CD8-positive, alpha-beta memory T cell (primary cell): ENCODE results near the gene SEPSECS. TPM values are rescaled to one million over a fixed set of nuclear protein-coding genes. Genes with fewer than 3 reads are reported as not detected.
"Not testable (repeated sequence)": the region's sequence is repeated elsewhere in the genome, so short reads cannot be mapped to it uniquely, and the experiment has no call there.

ENCODE experiments used
- CTCF ChIA-PET: fragments of 350-600 bp; sonication (Branson Sonifier 250); formaldehyde crosslinking; loops from one replicate; lab custom pipeline; 2021; ENCODE audit warnings: antibody characterized with exemption; lab: Charles Lee
- POLR2A ChIA-PET: fragments of 350-600 bp; sonication (Branson Sonifier 250); formaldehyde crosslinking; loops from one replicate; lab custom pipeline; 2021; ENCODE audit warnings: antibody characterized with exemption; lab: Charles Lee
- DNase-seq, 5 donors: peaks; one replicate each; pipeline versions ENCODE4 v3.0.0 to v3.0.0-alpha.2; 2020 to 2022; ENCODE audit warnings: mixed read lengths in 1 of 5
- H3K27ac ChIP-seq: one replicate; pipeline ENCODE4 v1.7.0; 2013; ENCODE audit warnings: low read depth, mild to moderate bottlenecking, low read length, moderate library complexity
- H3K27me3 ChIP-seq: 2 replicates; pipeline ENCODE4 v1.7.0; 2013; ENCODE audit warnings: low read length, mild to moderate bottlenecking; ENCODE audit not compliant: insufficient read depth, poor library complexity, severe bottlenecking
- H3K36me3 ChIP-seq: 2 replicates; pipeline ENCODE4 v1.7.0; 2013; ENCODE audit warnings: mild to moderate bottlenecking, low read length, moderate library complexity; ENCODE audit not compliant: insufficient read depth
- H3K4me1 ChIP-seq: 2 replicates; pipeline ENCODE4 v1.7.0; 2013; ENCODE audit warnings: mild to moderate bottlenecking, low read length, moderate library complexity; ENCODE audit not compliant: insufficient read depth
- H3K4me3 ChIP-seq: 2 replicates; pipeline ENCODE4 v1.7.0; 2013; ENCODE audit warnings: mild to moderate bottlenecking, low read length
- H3K9me3 ChIP-seq: 2 replicates; pipeline ENCODE4 v1.7.0; 2013; ENCODE audit warnings: mild to moderate bottlenecking, low read length
- H3K27ac Mint-ChIP-seq, 8 donors: one replicate each; pipeline ENCODE4 v1.8.0; 2020 to 2021; ENCODE audit warnings: mixed read lengths in 8 of 8, mild to moderate bottlenecking in 6 of 8, inconsistent platforms in 3 of 8, moderate library complexity in 3 of 8
- H3K27me3 Mint-ChIP-seq, 2 donors: one replicate each; pipeline ENCODE4 v1.8.0; 2020 to 2021; ENCODE audit warnings: mixed read lengths in 2 of 2, mild to moderate bottlenecking in 1 of 2, moderate library complexity in 1 of 2
- H3K36me3 Mint-ChIP-seq, 3 donors: one replicate each; pipeline ENCODE4 v1.8.0; 2020 to 2021; ENCODE audit warnings: mixed read lengths in 3 of 3, inconsistent platforms in 1 of 3, mild to moderate bottlenecking in 1 of 3
- H3K4me1 Mint-ChIP-seq, 3 donors: one replicate each; pipeline ENCODE4 v1.8.0; 2020 to 2021; ENCODE audit warnings: mixed read lengths in 3 of 3, inconsistent platforms in 1 of 3, mild to moderate bottlenecking in 1 of 3
- H3K4me3 Mint-ChIP-seq, 7 donors: one replicate each; pipeline ENCODE4 v1.8.0; 2020 to 2021; ENCODE audit warnings: mixed read lengths in 7 of 7, mild to moderate bottlenecking in 6 of 7, moderate library complexity in 4 of 7, inconsistent platforms in 2 of 7
- H3K9me3 Mint-ChIP-seq, 5 donors: one replicate each; pipeline ENCODE4 v1.8.0; 2020 to 2022; ENCODE audit warnings: mixed read lengths in 5 of 5, mild to moderate bottlenecking in 3 of 5, moderate library complexity in 2 of 5, inconsistent platforms in 1 of 5
- polyA plus RNA-seq: library from polyadenylated mRNA; unstranded; fragments of 300-500 nt; fragmentation: Illumina TruSeq; gene quantifications from one replicate; pipeline ENCODE4 v1.2.3, GENCODE V29; 2021
- total RNA-seq, 2 experiments: library from RNA; stranded (reverse); gene quantifications; one replicate each; pipeline ENCODE4 v1.2.3, GENCODE V29; 2021

The SEPSECS gene
- total and polyA plus RNA-seq, 3 experiments from 2014 or later: 3.1 to 10.0 (median 8.6) TPM

DNA sequence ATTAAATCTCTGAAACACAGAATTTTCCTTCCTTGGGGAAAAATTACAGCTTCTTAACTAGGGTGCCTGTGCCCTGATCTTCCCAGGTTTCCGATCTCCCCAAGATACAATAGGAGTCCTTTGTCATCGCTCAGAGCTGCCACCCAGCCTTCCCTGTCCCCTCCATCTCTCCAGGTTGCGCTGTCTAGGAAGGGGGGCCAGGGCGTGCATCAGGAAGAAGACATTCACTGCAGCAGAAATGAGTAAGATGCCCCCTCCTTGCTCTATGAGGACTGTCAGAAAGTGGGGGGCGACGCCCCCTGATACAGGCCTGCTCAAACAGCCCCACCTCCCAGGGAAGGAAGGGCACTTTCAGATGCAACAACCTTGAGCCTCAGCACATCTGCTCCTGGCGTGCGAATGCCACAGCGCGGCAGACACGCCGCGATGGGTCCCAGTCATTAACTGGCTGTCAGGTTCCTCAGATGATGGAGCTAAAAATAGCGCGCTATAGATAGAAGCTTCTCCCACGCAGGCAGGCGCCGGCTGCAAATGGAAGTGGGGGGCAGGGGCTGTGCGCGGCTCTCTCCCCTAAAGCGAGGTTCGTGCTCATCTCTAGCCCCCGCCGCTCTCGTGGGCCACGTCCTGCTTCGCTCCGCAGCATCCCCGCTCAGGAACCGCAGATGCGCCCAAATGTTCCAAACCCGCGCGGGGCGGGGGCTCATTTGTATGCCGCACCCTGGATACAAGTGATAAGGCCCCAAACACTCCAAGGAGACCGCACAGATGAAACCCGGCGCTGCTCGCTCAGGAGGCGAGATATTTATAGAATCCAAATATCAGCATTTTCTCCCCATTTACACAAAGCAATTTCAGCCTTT lies 71.9 kb downstream of the SEPSECS start:
- Mint-ChIP-seq H3K27me3 (peaks cover 29 to 80% of the 10 kb centered on the region in 2 donors), H3K36me3 (peaks cover 0 to 4% (median 0%) of the 10 kb centered on the region in 3 donors), H3K4me3 (no peak overlapping the region), H3K9me3 (peaks cover 0 to 8% (median 4%) of the 10 kb centered on the region in 5 donors), H3K4me1 (peaks cover 0 to 17% (median 7%) of the 10 kb centered on the region in 3 donors), H3K27ac (no peak overlapping the region)
- no peaks in the 10 kb centered on the region for H3K4me1 ChIP-seq
- CTCF ChIA-PET: no interaction called here
- no peaks in the 10 kb centered on the region for H3K36me3 ChIP-seq
- no peaks in the 10 kb centered on the region for H3K9me3 ChIP-seq
- no peak for DNase-seq
- H3K27me3 ChIP-seq: no peaks in the 10 kb centered on the region
- no peak overlapping the region for H3K27ac ChIP-seq
- no peak overlapping the region for H3K4me3 ChIP-seq
- POLR2A ChIA-PET: no interaction called here

DNA sequence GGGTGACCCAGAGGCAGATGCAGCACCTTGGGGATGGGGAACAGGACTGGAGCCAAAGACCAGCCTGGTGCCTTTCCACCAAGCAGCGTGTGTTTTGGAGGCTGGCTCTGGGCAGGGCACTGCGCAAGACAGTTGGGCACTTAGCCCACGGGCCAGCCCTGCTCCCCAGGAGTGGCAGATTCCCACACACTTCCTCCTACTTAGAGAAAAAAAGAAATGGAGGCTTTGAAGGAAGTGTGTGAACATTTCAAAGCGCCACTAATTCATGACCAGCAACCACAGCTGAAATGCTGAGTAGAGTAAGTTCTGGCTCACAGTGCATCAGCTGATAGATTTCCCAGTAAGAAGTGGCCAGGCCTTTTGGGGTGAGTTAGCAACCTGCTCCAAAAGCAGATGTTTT lies 74.6 kb downstream of the SEPSECS start:
- no peaks in the 10 kb centered on the region for H3K36me3 Mint-ChIP-seq
- Histone ChIP-seq H3K4me3 (no peak overlapping the region), H3K9me3 (no peaks in the 10 kb centered on the region), H3K36me3 (no peaks in the 10 kb centered on the region), H3K27ac (no peak overlapping the region), H3K27me3 (no peaks in the 10 kb centered on the region), H3K4me1 (no peaks in the 10 kb centered on the region)
- no peak overlapping the region for H3K27ac Mint-ChIP-seq
- no peak for DNase-seq
- no peak overlapping the region for H3K4me3 Mint-ChIP-seq
- no peaks in the 10 kb centered on the region for H3K9me3 Mint-ChIP-seq
- ChIA-PET CTCF (no interaction called here), POLR2A (no interaction called here)
- peaks cover 20 to 70% of the 10 kb centered on the region in 2 donors for H3K27me3 Mint-ChIP-seq
- H3K4me1 Mint-ChIP-seq: peaks cover 0 to 17% (median 7%) of the 10 kb centered on the region in 3 donors

DNA sequence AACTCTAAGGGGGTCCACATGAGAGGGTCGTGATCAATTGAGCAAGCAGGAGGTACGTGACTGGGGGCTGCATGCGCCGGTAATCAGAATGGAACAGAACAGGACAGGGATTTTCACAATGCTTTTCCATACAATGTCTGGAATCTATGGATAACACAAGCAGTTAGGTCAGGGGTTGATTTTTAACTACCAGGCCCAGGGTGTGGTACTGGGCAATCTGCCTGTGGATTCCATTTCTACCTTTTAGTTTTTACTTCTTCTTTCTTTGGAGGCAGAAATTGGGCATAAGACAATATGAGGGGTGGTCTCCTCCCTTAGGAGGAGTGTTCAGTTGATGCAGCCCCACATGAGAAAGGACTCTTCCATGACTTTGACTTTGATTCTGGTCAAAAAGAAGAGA lies 76.8 kb downstream of the SEPSECS start:
- H3K4me3 Mint-ChIP-seq, H3K36me3 Mint-ChIP-seq, H3K9me3 ChIP-seq, H3K36me3 ChIP-seq, CTCF ChIA-PET, H3K9me3 Mint-ChIP-seq, DNase-seq, H3K4me3 ChIP-seq, H3K27me3 ChIP-seq, POLR2A ChIA-PET, H3K4me1 Mint-ChIP-seq, H3K27ac ChIP-seq, H3K4me1 ChIP-seq: not testable (repeated sequence)
- Mint-ChIP-seq H3K27me3 (peaks cover 10 to 59% of the 10 kb centered on the region in 2 donors), H3K27ac (peak overlapping the region in 1 of 8 donors; percentile 39)

DNA sequence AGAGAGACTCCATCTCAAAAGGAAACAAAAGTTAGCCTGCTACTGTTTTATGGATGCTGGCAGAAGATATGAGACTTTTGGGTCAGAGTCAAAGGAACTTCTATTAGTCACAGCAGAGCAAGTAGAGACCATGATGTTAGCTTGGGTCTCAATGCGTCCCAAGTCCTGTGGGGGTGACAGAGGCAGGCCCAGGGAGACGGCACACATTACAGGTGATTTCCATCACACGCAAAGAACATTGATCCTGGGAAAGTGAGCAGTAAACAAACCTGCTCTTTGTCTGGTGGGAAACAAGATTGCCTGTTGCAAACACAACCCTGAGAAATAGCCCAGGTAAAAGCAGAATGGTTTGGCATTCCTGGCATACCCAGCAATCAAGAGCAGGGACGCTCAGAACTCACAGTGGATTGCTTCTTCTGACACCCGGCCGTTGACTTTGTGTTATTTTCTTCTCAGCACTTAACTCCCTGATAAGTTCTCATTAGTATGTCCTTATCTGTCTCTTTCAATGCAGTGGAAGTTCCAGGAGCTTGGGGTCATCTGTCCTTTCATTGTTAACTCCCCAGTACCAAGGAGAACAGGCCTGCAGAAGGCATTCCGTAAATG lies 78.3 kb downstream of the SEPSECS start:
- Histone ChIP-seq H3K4me1 (no peaks in the 10 kb centered on the region), H3K27me3 (no peaks in the 10 kb centered on the region), H3K27ac (no peak overlapping the region), H3K36me3 (no peaks in the 10 kb centered on the region), H3K4me3 (no peak overlapping the region), H3K9me3 (no peaks in the 10 kb centered on the region)
- H3K36me3 Mint-ChIP-seq: no peaks in the 10 kb centered on the region
- no peak for DNase-seq
- H3K27me3 Mint-ChIP-seq: peaks cover 14 to 58% of the 10 kb centered on the region in 2 donors
- no peak overlapping the region for H3K4me3 Mint-ChIP-seq
- CTCF ChIA-PET: no interaction called here
- POLR2A ChIA-PET: no interaction called here
- no peaks in the 10 kb centered on the region for H3K4me1 Mint-ChIP-seq
- no peak overlapping the region for H3K27ac Mint-ChIP-seq
- H3K9me3 Mint-ChIP-seq: peaks cover 0 to 2% (median 0%) of the 10 kb centered on the region in 5 donors

DNA sequence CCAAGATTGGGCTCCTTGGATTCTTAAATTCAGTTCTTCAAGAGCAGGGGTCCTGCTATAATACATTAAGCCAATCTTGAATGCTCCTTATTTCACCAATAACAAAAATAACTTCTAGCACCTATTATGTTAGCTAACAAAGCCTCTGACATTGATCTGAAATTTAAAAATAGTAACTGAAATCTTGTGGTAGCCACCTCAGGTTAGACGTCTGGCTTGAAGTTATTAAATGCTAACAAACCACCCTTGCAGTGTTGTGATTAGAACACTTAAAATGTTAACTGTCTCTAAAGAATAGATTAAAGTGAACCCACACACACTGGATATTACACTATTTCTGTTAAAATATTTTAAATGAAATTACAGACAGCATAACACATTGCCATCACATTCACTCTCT lies 79.7 kb downstream of the SEPSECS start:
- peaks cover 0 to 2% (median 0%) of the 10 kb centered on the region in 5 donors for H3K9me3 Mint-ChIP-seq
- H3K36me3 Mint-ChIP-seq: no peaks in the 10 kb centered on the region
- H3K27ac Mint-ChIP-seq: no peak overlapping the region
- no peak for DNase-seq
- no peak overlapping the region for H3K27ac ChIP-seq
- ChIA-PET CTCF (no interaction called here), POLR2A (no interaction called here)
- H3K4me1 Mint-ChIP-seq: no peaks in the 10 kb centered on the region
- no peaks in the 10 kb centered on the region for H3K9me3 ChIP-seq
- no peak overlapping the region for H3K4me3 ChIP-seq
- H3K27me3 Mint-ChIP-seq: peaks cover 14 to 57% of the 10 kb centered on the region in 2 donors
- H3K4me1 ChIP-seq: no peaks in the 10 kb centered on the region
- no peak overlapping the region for H3K4me3 Mint-ChIP-seq
- H3K27me3 ChIP-seq: no peaks in the 10 kb centered on the region
- H3K36me3 ChIP-seq: no peaks in the 10 kb centered on the region

DNA sequence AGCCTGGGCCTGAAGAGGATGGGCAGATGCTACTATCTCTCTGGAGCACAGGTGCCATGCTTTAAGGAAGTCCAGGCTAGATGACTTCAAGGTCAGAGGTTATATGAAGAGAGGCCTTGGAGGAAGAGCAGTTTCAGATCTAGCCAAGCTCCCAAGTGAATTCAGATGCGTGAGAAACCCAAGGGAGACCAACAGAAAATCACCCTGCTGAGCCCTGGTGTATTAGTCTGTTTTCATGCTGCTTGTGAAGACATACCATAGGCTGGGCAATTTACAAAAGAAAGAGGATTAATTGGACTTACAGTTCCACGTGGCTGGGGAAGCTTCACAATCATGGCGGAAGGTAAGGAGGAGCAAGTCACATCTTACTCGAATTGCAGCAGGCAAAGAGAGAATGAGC lies 81.7 kb downstream of the SEPSECS start:
- peaks cover 0 to 2% (median 0%) of the 10 kb centered on the region in 5 donors for H3K9me3 Mint-ChIP-seq
- no peak for DNase-seq
- Histone ChIP-seq H3K9me3 (no peaks in the 10 kb centered on the region), H3K27me3 (no peaks in the 10 kb centered on the region), H3K4me1 (no peaks in the 10 kb centered on the region), H3K27ac (no peak overlapping the region), H3K4me3 (no peak overlapping the region), H3K36me3 (no peaks in the 10 kb centered on the region)
- H3K27me3 Mint-ChIP-seq: peaks cover 12 to 50% of the 10 kb centered on the region in 2 donors
- ChIA-PET POLR2A (no interaction called here), CTCF (no interaction called here)
- no peak overlapping the region for H3K27ac Mint-ChIP-seq
- no peaks in the 10 kb centered on the region for H3K4me1 Mint-ChIP-seq
- H3K36me3 Mint-ChIP-seq: no peaks in the 10 kb centered on the region
- H3K4me3 Mint-ChIP-seq: no peak overlapping the region

DNA sequence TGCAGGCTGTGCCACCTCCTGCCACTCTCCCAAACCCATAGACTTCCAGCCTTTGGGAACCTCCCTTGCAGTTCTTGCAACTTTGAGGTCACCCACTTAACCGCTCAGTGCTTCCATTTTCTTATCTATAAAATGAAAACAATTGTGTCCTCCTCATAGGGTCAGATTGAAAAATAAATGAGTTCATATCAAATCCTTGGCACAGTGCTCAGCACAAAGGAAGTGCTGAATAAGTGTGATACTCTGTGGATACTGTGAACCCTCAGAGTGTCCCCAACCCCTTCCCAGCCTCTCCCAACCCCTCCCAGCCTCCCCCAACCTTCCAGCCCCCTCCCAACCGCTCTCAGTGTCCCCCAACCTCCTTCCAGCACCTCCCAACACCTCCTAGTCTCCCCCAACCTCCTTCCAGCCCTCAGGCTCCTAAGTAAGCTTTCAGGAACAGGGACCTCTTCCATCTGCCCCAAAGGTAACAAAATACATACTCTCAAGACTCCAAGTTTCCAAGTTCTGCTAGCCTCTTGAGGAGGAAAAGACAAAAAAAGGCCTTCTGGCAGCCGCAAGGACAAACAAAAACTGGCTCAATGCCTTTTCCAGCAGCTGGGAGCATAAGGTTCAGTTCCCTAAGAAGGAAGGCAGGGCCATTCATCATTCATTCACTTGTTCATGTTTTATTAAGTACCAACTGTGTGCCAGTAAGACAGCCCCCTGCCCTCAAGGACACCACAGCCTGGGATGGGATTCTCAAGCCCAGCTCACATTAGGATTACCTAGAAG lies 83.4 kb downstream of the SEPSECS start:
- H3K27ac ChIP-seq: no peak overlapping the region
- no peaks in the 10 kb centered on the region for H3K4me1 Mint-ChIP-seq
- no peaks in the 10 kb centered on the region for H3K9me3 ChIP-seq
- H3K4me3 Mint-ChIP-seq: no peak overlapping the region
- POLR2A ChIA-PET: no interaction called here
- CTCF ChIA-PET: no interaction called here
- H3K4me3 ChIP-seq: no peak overlapping the region
- no peak overlapping the region for H3K27ac Mint-ChIP-seq
- H3K4me1 ChIP-seq: no peaks in the 10 kb centered on the region
- no peaks in the 10 kb centered on the region for H3K27me3 ChIP-seq
- H3K36me3 Mint-ChIP-seq: no peaks in the 10 kb centered on the region
- peaks cover 0 to 4% (median 0%) of the 10 kb centered on the region in 5 donors for H3K9me3 Mint-ChIP-seq
- H3K27me3 Mint-ChIP-seq: peaks cover 8 to 46% of the 10 kb centered on the region in 2 donors
- no peak for DNase-seq
- no peaks in the 10 kb centered on the region for H3K36me3 ChIP-seq

DNA sequence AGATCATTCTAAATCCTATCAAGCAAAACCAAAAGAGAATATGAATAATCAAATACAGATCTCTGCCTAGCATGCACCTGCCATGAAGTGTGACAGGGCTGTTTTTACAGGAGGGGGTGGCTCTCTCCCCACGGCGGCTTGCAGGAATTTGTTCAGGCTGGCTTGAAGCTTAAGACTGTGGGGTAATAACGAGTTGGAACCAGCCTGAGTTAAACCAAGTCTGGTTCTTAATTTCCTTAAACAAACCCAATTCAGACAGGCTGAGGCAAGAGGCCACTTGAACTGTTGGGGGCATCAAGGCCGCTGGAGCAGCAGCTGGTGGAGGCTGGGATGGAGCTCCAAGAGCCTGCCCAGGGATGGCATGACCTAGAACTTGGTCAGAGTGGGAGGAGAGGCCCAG lies 84.4 kb downstream of the SEPSECS start:
- no peaks in the 10 kb centered on the region for H3K4me1 ChIP-seq
- no peak overlapping the region for H3K4me3 Mint-ChIP-seq
- ChIA-PET POLR2A (no interaction called here), CTCF (no interaction called here)
- no peaks in the 10 kb centered on the region for H3K36me3 Mint-ChIP-seq
- no peaks in the 10 kb centered on the region for H3K4me1 Mint-ChIP-seq
- H3K9me3 Mint-ChIP-seq: peaks cover 0 to 4% (median 0%) of the 10 kb centered on the region in 5 donors
- H3K27me3 ChIP-seq: no peaks in the 10 kb centered on the region
- H3K4me3 ChIP-seq: no peak overlapping the region
- no peak overlapping the region for H3K27ac Mint-ChIP-seq
- DNase-seq: no peak
- no peaks in the 10 kb centered on the region for H3K9me3 ChIP-seq
- H3K36me3 ChIP-seq: no peaks in the 10 kb centered on the region
- no peak overlapping the region for H3K27ac ChIP-seq
- peaks cover 8 to 48% of the 10 kb centered on the region in 2 donors for H3K27me3 Mint-ChIP-seq
